ENCODE measurements around the gene POTEI. TPM values are rescaled to one million over a fixed set of nuclear protein-coding genes. Genes with fewer than 3 reads are reported as not detected.

The POTEI gene
- 0.01 TPM in 2 of 5 replicates, not detected in the others for total RNA-seq (2022; extraction: Qiagen RNA extraction)

DNA sequence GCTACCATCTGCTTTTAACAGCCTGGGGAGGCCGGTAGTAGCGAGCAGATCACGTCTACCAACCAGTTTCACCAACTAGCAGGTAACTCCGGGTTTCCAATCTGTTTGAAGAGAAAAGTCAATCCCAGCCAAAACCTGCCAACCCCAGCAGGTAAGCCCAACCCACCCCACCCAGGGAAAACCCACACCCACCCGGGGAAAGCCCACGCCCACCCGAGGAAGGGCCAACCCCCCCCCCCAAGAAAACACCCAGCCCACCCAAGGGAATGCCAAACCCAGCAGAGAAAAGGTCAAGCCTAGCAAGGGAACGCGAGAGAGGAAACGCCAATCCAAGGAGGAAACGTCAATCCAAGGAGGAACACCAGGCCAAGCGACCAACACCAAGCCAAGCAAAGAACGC is at the start of gene POTEI:
POTEI (minus strand) TSS at position 101 of the 400 bp plus-strand sequence; CDS start at position 8, 93 bp downstream.

DNA sequence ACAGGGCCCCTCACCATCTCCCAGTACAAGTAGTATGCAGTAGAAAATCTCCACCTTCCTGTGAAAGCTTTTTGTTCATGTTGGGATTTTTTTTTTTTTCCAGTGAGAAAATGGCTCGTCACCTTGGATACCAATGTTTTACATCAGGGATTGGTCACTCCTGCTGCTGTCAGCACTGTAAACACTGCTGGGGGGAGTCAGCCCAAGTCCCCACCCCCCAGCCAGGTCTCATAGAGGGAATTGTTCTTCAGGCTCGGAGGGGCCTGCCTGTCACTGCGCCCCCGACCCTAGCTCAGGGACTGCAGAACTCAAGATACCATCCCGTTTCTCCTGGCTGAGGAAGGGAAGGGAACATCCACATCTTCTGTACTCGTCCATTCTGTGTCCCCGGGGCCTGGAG is 11.9 kb upstream of the POTEI start, which contains the start of gene CFC1B:
CFC1B (plus strand) TSS at position 231 of the 400 bp plus-strand sequence. CDS start 263 bp downstream, outside the sequence.

Other genes starting within 250 kb of the POTEI start
- 141 to 179 TPM (median 167 TPM) in 5 replicates for gene IMP4, start 166.4 kb downstream of the POTEI start, total RNA-seq (2022; extraction: Qiagen RNA extraction)
- 25.8 to 31.0 TPM (median 28.8 TPM) in 5 replicates for gene PTPN18, start 153.3 kb downstream of the POTEI start, total RNA-seq (2022; extraction: Qiagen RNA extraction)
- gene CFC1B, start 11.9 kb upstream of the POTEI start, total RNA-seq (2022; extraction: Qiagen RNA extraction), result not detected in 5 replicates
- not detected in 5 replicates for gene CFC1, start 90.2 kb upstream of the POTEI start, total RNA-seq (2022; extraction: Qiagen RNA extraction)
- gene POTEJ, start 102.1 kb upstream of the POTEI start, total RNA-seq (2022; extraction: Qiagen RNA extraction), result not detected in 5 replicates
- not detected in 5 replicates for gene GPR148, start 219.7 kb upstream of the POTEI start, total RNA-seq (2022; extraction: Qiagen RNA extraction)
- gene AMER3, start 246.2 kb upstream of the POTEI start, total RNA-seq (2022; extraction: Qiagen RNA extraction), result not detected in 5 replicates

Measured in A549 treated with CORT108297 at 1 μM for 4 hours (cell line).